SKM-1 (cell line): ENCODE data around the gene RNF31.
"Not testable (repeated sequence)": the region's sequence is repeated elsewhere in the genome, so short reads cannot be mapped to it uniquely, and the experiment has no call there.

Source experiments
- DNase-seq: peaks from one replicate; lab custom pipeline; 2025; ENCODE audit not compliant: unreplicated experiment; lab: John Stamatoyannopoulos, UW

Gene RNF31

GRCh38 chr14:24198814-24199524, 51.7 kb downstream of the RNF31 start:
- no peak for DNase-seq

- not testable (repeated sequence) for DNase-seq
Observed at GRCh38 chr14:24202538-24202937, 55.2 kb downstream of the RNF31 start.

- DNase-seq: not testable (repeated sequence)
Observed at GRCh38 chr14:24203249-24203886, 56.1 kb downstream of the RNF31 start.

GRCh38 chr14:24204163-24205146, 57.2 kb downstream of the RNF31 start:
- no peak for DNase-seq

GRCh38 chr14:24206260-24207103, 59.2 kb downstream of the RNF31 start:
- DNase-seq: no peak

- DNase-seq: no peak
Observed at GRCh38 chr14:24207104-24207551, 59.8 kb downstream of the RNF31 start.

- no peak for DNase-seq
Observed at GRCh38 chr14:24207625-24208024, 60.3 kb downstream of the RNF31 start.
